ENCODE data around the gene CEP41. TPM values are rescaled to one million over a fixed set of nuclear protein-coding genes. Genes with fewer than 3 reads are reported as not detected.

The CEP41 gene
- total RNA-seq, 2 experiments from 2014 or later = 19.6 to 35.4 TPM

DNA sequence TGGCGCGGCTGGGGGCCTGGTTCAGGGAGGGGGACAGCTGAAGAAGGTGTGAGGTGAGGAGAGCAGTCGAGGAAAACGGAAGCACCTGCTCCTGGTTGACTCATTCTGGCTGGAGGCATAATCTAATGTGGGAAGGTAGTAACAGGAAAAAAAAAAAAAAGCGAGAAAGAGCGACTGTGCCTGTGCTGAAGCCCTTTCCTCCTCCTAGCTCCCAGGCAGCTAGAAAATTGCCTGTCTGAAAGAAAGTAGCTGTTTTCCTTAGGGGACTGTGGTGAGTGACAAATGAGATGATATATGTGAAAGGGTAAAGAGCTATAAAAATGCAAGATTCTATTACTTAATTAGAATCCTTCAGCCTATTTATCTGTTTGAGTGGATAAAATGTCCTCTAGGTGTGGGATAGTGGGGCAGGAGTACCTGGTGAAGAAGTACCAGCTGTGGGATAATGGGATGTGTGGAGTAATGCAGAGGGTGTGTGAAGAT, 46.2 kb upstream of the CEP41 start:
- BruUV-seq (replicated peaks) = no TSS peak
- CTCF ChIA-PET (ENCODE audit: unreplicated experiment) = no interaction called here
- Histone ChIP-seq H3K27ac (ENCODE audit: low read depth, low read length, poor library complexity, severe bottlenecking) (no peak overlapping the region), H3K9me2 (ENCODE audit: insufficient read depth, low read length) (no peaks in the 10 kb centered on the region), H2AFZ (ENCODE audit: low read length) (peak overlapping the region; percentile 72; the same call in 1 of the 2 replicates), H4K20me1 (ENCODE audit: insufficient read depth, low read length) (no peaks in the 10 kb centered on the region), H3K79me2 (ENCODE audit: insufficient read depth, low read depth, low read length) (no peaks in the 10 kb centered on the region), H3K4me2 (ENCODE audit: low read length) (peak overlapping the region; percentile 58; the same call in 1 of the 2 replicates), H3K36me3 (ENCODE audit: insufficient read depth, low read length) (no peaks in the 10 kb centered on the region), H3K4me3 (ENCODE audit: low read depth, low read length, poor library complexity, severe bottlenecking) (peak overlapping the region; percentile 51), H3K4me1 (ENCODE audit: insufficient read depth, low read length, poor library complexity, severe bottlenecking) (peaks cover 5% of the 10 kb centered on the region), H3K9me3 (ENCODE audit: low read length) (no peaks in the 10 kb centered on the region)
- intact Hi-C loops (cut with micrococcal nuclease; ENCODE audit: unreplicated experiment) = no loop called here
- no peak for TF ChIP-seq EZH2phosphoT487 (IDR thresholded peaks at IDR 0.05; ENCODE audit: borderline replicate concordance, low read depth, low read length)
- TF ChIP-seq, protein P1, sequence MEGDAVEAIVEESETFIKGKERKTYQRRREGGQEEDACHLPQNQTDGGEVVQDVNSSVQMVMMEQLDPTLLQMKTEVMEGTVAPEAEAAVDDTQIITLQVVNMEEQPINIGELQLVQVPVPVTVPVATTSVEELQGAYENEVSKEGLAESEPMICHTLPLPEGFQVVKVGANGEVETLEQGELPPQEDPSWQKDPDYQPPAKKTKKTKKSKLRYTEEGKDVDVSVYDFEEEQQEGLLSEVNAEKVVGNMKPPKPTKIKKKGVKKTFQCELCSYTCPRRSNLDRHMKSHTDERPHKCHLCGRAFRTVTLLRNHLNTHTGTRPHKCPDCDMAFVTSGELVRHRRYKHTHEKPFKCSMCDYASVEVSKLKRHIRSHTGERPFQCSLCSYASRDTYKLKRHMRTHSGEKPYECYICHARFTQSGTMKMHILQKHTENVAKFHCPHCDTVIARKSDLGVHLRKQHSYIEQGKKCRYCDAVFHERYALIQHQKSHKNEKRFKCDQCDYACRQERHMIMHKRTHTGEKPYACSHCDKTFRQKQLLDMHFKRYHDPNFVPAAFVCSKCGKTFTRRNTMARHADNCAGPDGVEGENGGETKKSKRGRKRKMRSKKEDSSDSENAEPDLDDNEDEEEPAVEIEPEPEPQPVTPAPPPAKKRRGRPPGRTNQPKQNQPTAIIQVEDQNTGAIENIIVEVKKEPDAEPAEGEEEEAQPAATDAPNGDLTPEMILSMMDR (conservative IDR thresholded peaks at IDR 0.05; ENCODE audit: low read length) = no peak
- no peak for DNase-seq (ENCODE audit: low spot score)
- POLR2A ChIA-PET = interaction anchor here (0.5 to 1.8 kb wide), 4 partner anchors 29 to 1134 kb away, joined by 3 to 5 read pairs (median 4); no protein-coding TSS in a partner anchor

DNA sequence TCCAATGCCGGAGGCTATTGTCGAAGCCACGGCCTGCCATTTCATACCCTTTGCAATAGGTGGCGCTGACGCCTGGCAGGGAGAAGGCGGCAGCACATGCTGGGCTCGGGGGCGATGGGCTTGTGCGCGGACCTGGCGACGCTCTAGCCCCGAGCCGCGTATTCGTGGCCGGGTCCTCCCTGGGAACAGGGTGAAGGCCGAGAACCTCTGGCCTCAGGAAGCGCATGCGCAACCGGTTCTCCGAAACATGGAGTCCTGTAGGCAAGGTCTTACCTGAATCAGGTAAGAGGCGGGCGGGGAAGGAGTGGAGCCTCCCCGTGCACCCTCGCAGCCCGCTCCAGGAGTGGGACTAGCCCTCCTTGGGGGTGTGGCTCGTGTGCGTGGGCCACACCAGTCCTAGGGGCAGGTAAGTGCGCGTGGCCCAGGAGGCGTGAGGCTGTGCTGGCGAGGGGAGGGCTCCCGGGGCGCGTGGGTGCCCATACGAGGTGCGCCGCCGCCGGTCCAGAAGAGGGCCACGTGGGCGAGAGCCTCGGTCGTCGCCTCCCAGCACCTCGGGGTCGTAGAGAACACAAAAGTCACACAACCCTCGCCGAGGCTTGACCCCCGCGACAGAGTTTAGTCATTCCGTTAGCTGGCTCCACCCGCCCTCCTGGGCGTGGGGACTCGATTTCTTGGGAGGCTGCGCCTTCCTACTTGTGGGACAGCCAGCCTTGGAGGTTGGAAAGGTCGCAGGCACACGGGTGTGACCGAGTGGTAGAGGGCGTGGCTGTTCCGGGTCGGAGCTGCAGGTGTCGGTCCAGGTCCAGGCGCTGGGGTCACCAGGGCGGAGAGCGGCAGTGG, 45.5 kb upstream of the CEP41 start:
- intact Hi-C loops (cut with micrococcal nuclease; ENCODE audit: unreplicated experiment) = no loop called here
- TF ChIP-seq, protein P1 (conservative IDR thresholded peaks at IDR 0.05; ENCODE audit: low read length) = peak; percentile 78
- TF ChIP-seq EZH2phosphoT487 (IDR thresholded peaks at IDR 0.05; ENCODE audit: borderline replicate concordance, low read depth, low read length) = no peak
- BruUV-seq (replicated peaks) = no TSS peak
- H4K20me1 ChIP-seq (ENCODE audit: insufficient read depth, low read length) = no peaks in the 10 kb centered on the region
- peak; percentile 69 for DNase-seq (ENCODE audit: low spot score)
- H3K9me3 ChIP-seq (ENCODE audit: low read length) = no peaks in the 10 kb centered on the region
- peaks cover 5% of the 10 kb centered on the region for H3K4me1 ChIP-seq (ENCODE audit: insufficient read depth, low read length, poor library complexity, severe bottlenecking)
- H3K27ac ChIP-seq (ENCODE audit: low read depth, low read length, poor library complexity, severe bottlenecking) = no peak overlapping the region
- H3K79me2 ChIP-seq (ENCODE audit: insufficient read depth, low read depth, low read length) = no peaks in the 10 kb centered on the region
- POLR2A ChIA-PET = interaction anchor here (0.5 to 1.1 kb wide), 2 partner anchors 78 to 1134 kb away, joined by 3 to 5 read pairs; no protein-coding TSS in a partner anchor
- peak overlapping the region; percentile 51 for H3K4me3 ChIP-seq (ENCODE audit: low read depth, low read length, poor library complexity, severe bottlenecking)
- H2AFZ ChIP-seq (ENCODE audit: low read length) = peak overlapping the region; percentile 72
- CTCF ChIA-PET (ENCODE audit: unreplicated experiment) = no interaction called here
- peak overlapping the region; percentile 58; the same call in 1 of the 2 replicates for H3K4me2 ChIP-seq (ENCODE audit: low read length)
- no peaks in the 10 kb centered on the region for H3K36me3 ChIP-seq (ENCODE audit: insufficient read depth, low read length)
- H3K9me2 ChIP-seq (ENCODE audit: insufficient read depth, low read length) = no peaks in the 10 kb centered on the region

DNA sequence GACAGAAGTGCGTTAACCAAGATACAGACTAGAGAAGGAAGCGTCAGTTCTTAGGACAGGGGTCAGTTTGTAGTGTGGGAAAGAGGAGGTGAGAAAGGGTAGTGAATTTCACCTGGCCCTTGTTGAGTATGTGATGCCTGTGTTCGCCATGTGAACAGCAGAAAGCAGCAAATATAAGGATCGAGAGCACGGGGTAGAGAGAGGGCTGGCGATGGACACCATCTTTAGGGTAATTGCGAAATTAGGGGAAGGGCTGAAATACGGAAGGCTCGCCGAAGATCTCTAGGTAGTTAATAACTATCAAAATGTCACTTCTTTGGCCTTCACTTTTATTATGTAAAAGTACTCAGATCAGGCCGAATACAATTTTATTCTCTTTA, 44.9 kb upstream of the CEP41 start:
- no TSS peak for BruUV-seq (replicated peaks)
- POLR2A ChIA-PET = no interaction called here

More for the DNA sequence above, 44.9 kb upstream of the CEP41 start:
- no peaks in the 10 kb centered on the region for H3K9me3 ChIP-seq (ENCODE audit: low read length)
- H3K27ac ChIP-seq (ENCODE audit: low read depth, low read length, poor library complexity, severe bottlenecking) = no peak overlapping the region
- CTCF ChIA-PET (ENCODE audit: unreplicated experiment) = no interaction called here
- H3K9me2 ChIP-seq (ENCODE audit: insufficient read depth, low read length) = no peaks in the 10 kb centered on the region
- peaks cover 5% of the 10 kb centered on the region for H3K4me1 ChIP-seq (ENCODE audit: insufficient read depth, low read length, poor library complexity, severe bottlenecking)
- TF ChIP-seq EZH2phosphoT487 (IDR thresholded peaks at IDR 0.05; ENCODE audit: borderline replicate concordance, low read depth, low read length) = no peak
- peak overlapping the region; percentile 72; the same call in 1 of the 2 replicates for H2AFZ ChIP-seq (ENCODE audit: low read length)
- peak overlapping the region; percentile 51 for H3K4me3 ChIP-seq (ENCODE audit: low read depth, low read length, poor library complexity, severe bottlenecking)
- peak overlapping the region; percentile 58; the same call in 1 of the 2 replicates for H3K4me2 ChIP-seq (ENCODE audit: low read length)
- DNase-seq (ENCODE audit: low spot score) = no peak
- no peaks in the 10 kb centered on the region for H4K20me1 ChIP-seq (ENCODE audit: insufficient read depth, low read length)
- H3K79me2 ChIP-seq (ENCODE audit: insufficient read depth, low read depth, low read length) = no peaks in the 10 kb centered on the region
- intact Hi-C loops (cut with micrococcal nuclease; ENCODE audit: unreplicated experiment) = no loop called here
- no peaks in the 10 kb centered on the region for H3K36me3 ChIP-seq (ENCODE audit: insufficient read depth, low read length)
